Activated B cell treated with CpG ODN at 0.5 μM for 24 hours (primary cell): ENCODE results near the gene ARL13B. TPM values are rescaled to one million over a fixed set of nuclear protein-coding genes. Genes with fewer than 3 reads are reported as not detected.

Source experiments
- ATAC-seq: fragments of 200-7000 bp; cut with Tn5 transposase; one replicate; pipeline ENCODE4 v1.10.0; 2021; ENCODE audit warnings: low read depth, mild to moderate bottlenecking, moderate library complexity
- CTCF ChIA-PET: fragments of 350-600 bp; sonication (Branson Sonifier 250); formaldehyde crosslinking; loops from one replicate; lab custom pipeline; 2021; ENCODE audit warnings: antibody characterized with exemption; lab: Charles Lee
- POLR2A ChIA-PET: fragments of 350-600 bp; sonication (Branson Sonifier 250); formaldehyde crosslinking; loops from one replicate; lab custom pipeline; 2021; ENCODE audit warnings: antibody characterized with exemption; lab: Charles Lee
- DNase-seq: peaks from one replicate; pipeline ENCODE4 v3.0.0; 2022
- H3K27ac Mint-ChIP-seq: one replicate; pipeline ENCODE4 v1.8.0; 2020; ENCODE audit warnings: mixed read lengths
- H3K27me3 Mint-ChIP-seq: one replicate; pipeline ENCODE4 v1.8.0; 2021; ENCODE audit warnings: mixed read lengths
- H3K36me3 Mint-ChIP-seq: one replicate; pipeline ENCODE4 v1.8.0; 2021; ENCODE audit warnings: low read depth, mixed read lengths
- H3K4me1 Mint-ChIP-seq: one replicate; pipeline ENCODE4 v1.8.0; 2021; ENCODE audit warnings: mixed read lengths
- H3K4me3 Mint-ChIP-seq: one replicate; pipeline ENCODE4 v1.8.0; 2020; ENCODE audit warnings: mild to moderate bottlenecking, mixed read lengths
- H3K9me3 Mint-ChIP-seq: one replicate; pipeline ENCODE4 v1.8.0; 2020; ENCODE audit warnings: mixed read lengths
- CTCF ChIP-seq: fragments of 200-600 bp; IDR thresholded peaks from one replicate; pipeline ENCODE4 v1.8.0; 2022; ENCODE audit warnings: antibody characterized with exemption, mild to moderate bottlenecking
- intact Hi-C: fragments of 100-400 bp; cut with micrococcal nuclease; formaldehyde crosslinking; loops from one replicate; pipeline ENCODE4 v1.15.1; 2024
- total RNA-seq: library from RNA; stranded (reverse); gene quantifications from 2 replicates; pipeline ENCODE4 v1.2.3, GENCODE V29; 2022

The ARL13B gene
- total RNA-seq, 1 donor from 2014 or later = 12.1 TPM

GRCh38 chr3:94101860-94102259 is 121.9 kb downstream of the ARL13B start:
- no peak for TF ChIP-seq CTCF
- CTCF ChIA-PET = no interaction called here
- intact Hi-C loops = no loop called here
- POLR2A ChIA-PET = no interaction called here
- H3K4me1 Mint-ChIP-seq = no peaks in the 10 kb centered on the region
- no peaks in the 10 kb centered on the region for H3K27me3 Mint-ChIP-seq
- ATAC-seq (no peak), DNase-seq (no peak)
- H3K36me3 Mint-ChIP-seq = peaks cover 52% of the 10 kb centered on the region
- no peak overlapping the region for H3K27ac Mint-ChIP-seq
- H3K9me3 Mint-ChIP-seq = no peaks in the 10 kb centered on the region
- no peak overlapping the region for H3K4me3 Mint-ChIP-seq

Other genes with a start within 250 kb of the ARL13B start
- not detected in 2 replicates for gene PROS1, start 6.3 kb upstream of the ARL13B start, total RNA-seq
- not detected in 2 replicates for gene STX19, start 48.4 kb downstream of the ARL13B start, total RNA-seq
- gene DHFR2, start 82.8 kb downstream of the ARL13B start, total RNA-seq = 4.3 and 5.0 TPM in 2 replicates
- 18.1 and 20.8 TPM in 2 replicates for gene NSUN3, start 82.9 kb downstream of the ARL13B start, total RNA-seq